ENCODE results near the gene NCOR1.
A peak's percentile ranks its signal among the peaks of the same experiment; 100 is the strongest.
"Not testable (repeated sequence)": the region's sequence is repeated elsewhere in the genome, so short reads cannot be mapped to it uniquely, and the experiment has no call there.

NCOR1 gene

GRCh38 chr17:16085066-16085699, 130.2 kb downstream of the NCOR1 start:
- no peak for DNase-seq

GRCh38 chr17:16083223-16083622, 132.1 kb downstream of the NCOR1 start:
- DNase-seq = no peak

- no peak for DNase-seq
Observed at GRCh38 chr17:16081507-16082087, 133.7 kb downstream of the NCOR1 start.

- DNase-seq = no peak
Observed at GRCh38 chr17:16080366-16080765, 135.0 kb downstream of the NCOR1 start.

GRCh38 chr17:16075949-16076348, 139.4 kb downstream of the NCOR1 start:
- no peak for DNase-seq

- no peak for DNase-seq
Observed at GRCh38 chr17:16074423-16074822, 140.9 kb downstream of the NCOR1 start.

- no peak for DNase-seq
Observed at GRCh38 chr17:16073845-16074244, 141.5 kb downstream of the NCOR1 start.

- DNase-seq = no peak
Observed at GRCh38 chr17:16072031-16072430, 143.3 kb downstream of the NCOR1 start.

- DNase-seq = no peak
Observed at GRCh38 chr17:16068323-16068722, 147.0 kb downstream of the NCOR1 start.

GRCh38 chr17:16066125-16066524, 149.2 kb downstream of the NCOR1 start:
- no peak for DNase-seq

- DNase-seq = no peak
Observed at GRCh38 chr17:16061631-16062030, 153.7 kb downstream of the NCOR1 start.

GRCh38 chr17:16055139-16055538, 160.2 kb downstream of the NCOR1 start:
- not testable (repeated sequence) for DNase-seq

GRCh38 chr17:16052486-16052885, 162.8 kb downstream of the NCOR1 start:
- no peak for DNase-seq

GRCh38 chr17:16050844-16051243, 164.5 kb downstream of the NCOR1 start:
- no peak for DNase-seq

- DNase-seq = no peak
Observed at GRCh38 chr17:16048811-16049449, 166.4 kb downstream of the NCOR1 start.

GRCh38 chr17:16046966-16047365, 168.4 kb downstream of the NCOR1 start:
- no peak for DNase-seq

- no peak for DNase-seq
Observed at GRCh38 chr17:16044487-16044886, 170.8 kb downstream of the NCOR1 start.

- peak; percentile 31 for DNase-seq
Observed at GRCh38 chr17:16040710-16041251, 174.6 kb downstream of the NCOR1 start.

GRCh38 chr17:16037636-16038035, 177.7 kb downstream of the NCOR1 start:
- no peak for DNase-seq

- DNase-seq = no peak
Observed at GRCh38 chr17:16036261-16036660, 179.1 kb downstream of the NCOR1 start.

GRCh38 chr17:16033729-16034349, 181.5 kb downstream of the NCOR1 start:
- DNase-seq = no peak

- DNase-seq = no peak
Observed at GRCh38 chr17:16027708-16028584, 187.4 kb downstream of the NCOR1 start.

- no peak for DNase-seq
Observed at GRCh38 chr17:16026895-16027294, 188.4 kb downstream of the NCOR1 start.

Measured in left hindlimb (tissue), 1 donor.